Right atrium auricular region (tissue), 2 donors: ENCODE results near the gene GFPT2. TPM values are rescaled to one million over a fixed set of nuclear protein-coding genes. Genes with fewer than 3 reads are reported as not detected.

Source experiments
- total RNA-seq, 2 donors: library from RNA; depleted of rRNA; stranded (reverse); fragments of >200 nt; gene quantifications; one replicate each; pipeline ENCODE4 v1.1.0, GENCODE V29; 2016

The GFPT2 gene
- total RNA-seq, 2 donors from 2014 or later, result 25.4 to 27.2 TPM

Other genes with a start within 250 kb of the GFPT2 start
- gene RASGEF1C, start 144.1 kb downstream of the GFPT2 start, total RNA-seq, result under 1 TPM; 0.55 to 0.67 TPM
- gene MAPK9, start 61.3 kb downstream of the GFPT2 start, total RNA-seq, result 10 to 100 TPM; 25.1 to 30.0 TPM
- gene CNOT6, start 141.0 kb upstream of the GFPT2 start, total RNA-seq, result 1 to 10 TPM; 7.2 to 7.7 TPM
- gene SCGB3A1, start 238.2 kb upstream of the GFPT2 start, total RNA-seq, result not detected